ENCODE data around the gene DNM2.

DNM2 gene

DNA sequence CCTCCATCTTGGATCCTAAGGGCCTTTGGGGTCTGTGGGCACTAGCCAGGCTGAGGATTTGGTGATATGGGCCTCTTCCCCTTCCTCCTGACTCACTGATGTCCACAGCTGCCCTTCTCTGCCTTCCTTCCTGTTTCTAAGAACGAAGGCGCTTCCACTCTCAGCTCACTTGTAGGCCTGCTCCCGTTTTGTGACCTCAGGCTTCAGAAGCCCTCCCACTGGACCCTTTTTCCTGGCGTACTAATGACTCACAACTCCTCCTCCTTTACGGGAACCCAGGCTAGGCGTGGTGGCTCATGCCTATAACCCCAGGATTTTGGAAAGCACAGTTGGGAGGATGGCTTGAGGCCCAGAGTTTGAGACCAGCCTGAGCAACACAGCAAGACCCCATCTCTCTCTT is 62.5 kb downstream of the DNM2 start:
- DNase-seq (ENCODE audit: low spot score) = no peak

DNA sequence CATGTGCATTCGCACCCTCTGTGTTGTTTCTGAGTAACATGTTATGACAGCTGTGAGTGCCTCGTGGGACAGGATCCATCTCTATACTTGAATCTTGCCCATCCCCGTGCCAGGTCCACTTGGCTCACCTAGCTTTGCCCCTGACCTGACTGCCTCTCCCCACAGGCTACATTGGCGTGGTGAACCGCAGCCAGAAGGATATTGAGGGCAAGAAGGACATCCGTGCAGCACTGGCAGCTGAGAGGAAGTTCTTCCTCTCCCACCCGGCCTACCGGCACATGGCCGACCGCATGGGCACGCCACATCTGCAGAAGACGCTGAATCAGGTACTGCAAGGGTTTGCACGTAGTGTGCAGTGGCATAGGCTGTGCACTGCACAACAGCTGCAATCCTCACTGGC is 64.9 kb downstream of the DNM2 start:
- DNase-seq (ENCODE audit: low spot score) = no peak

DNA sequence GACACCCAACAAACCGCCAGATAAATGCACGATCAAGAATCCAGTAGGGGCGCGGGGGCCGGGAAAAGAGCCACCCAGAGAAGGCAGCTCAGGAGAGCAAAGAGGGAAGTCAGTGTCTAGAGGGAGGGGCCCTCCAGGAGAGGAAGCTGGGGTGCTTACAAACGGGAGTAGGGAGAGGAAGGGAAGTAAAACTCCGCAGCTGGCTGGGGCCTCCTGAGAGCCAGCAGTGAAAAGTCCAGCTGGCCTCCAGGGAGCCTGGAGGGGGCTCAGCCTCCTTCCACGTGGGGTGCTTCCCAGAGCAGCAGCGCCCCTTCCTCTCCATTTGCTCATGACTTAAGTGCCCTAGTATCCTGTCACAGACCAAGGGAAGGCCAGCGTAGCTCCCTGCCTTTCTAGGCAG is 66.4 kb downstream of the DNM2 start:
- no peak for DNase-seq (ENCODE audit: low spot score)

DNA sequence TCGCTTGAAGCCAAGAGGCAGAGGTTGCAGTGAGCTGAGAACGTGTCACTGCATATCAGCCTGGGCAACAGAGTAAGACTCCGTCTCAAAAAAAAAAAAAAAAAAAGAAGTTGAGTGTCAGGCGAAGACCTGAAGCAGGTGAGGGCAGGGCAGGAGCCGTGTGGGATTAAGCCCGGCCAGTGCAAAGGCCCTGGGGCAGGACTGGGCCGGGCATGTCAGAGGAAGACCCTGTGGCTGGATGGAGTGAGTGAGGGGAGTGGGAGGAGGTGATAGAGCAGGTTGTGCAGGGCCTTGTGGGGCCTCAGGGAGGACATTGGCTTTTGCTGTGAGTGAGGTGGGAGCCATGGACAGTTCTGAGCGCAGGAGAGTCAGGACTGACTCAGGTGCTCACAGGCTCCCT is 70.3 kb downstream of the DNM2 start:
- no peak for DNase-seq (ENCODE audit: low spot score)

DNA sequence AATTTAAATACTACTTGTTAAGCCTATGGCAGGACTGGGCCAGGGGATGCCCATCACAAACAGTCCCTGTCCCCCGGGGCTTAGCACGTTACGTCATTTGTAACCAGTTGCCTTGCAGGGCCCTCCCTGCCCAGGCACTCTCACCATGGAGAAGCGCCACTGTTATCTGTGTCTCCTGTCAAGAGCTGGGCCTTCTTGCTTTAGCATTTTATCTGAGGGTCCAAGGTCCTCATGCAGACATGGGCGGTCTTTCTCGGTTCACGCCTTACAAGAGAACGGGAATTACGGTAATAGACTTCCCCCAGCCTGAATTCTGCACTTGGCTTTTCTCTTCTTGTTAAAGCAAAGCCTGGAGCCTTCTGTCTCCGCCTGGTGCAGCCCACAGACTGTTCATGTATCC is 72.0 kb downstream of the DNM2 start:
- DNase-seq (ENCODE audit: low spot score) = no peak

DNA sequence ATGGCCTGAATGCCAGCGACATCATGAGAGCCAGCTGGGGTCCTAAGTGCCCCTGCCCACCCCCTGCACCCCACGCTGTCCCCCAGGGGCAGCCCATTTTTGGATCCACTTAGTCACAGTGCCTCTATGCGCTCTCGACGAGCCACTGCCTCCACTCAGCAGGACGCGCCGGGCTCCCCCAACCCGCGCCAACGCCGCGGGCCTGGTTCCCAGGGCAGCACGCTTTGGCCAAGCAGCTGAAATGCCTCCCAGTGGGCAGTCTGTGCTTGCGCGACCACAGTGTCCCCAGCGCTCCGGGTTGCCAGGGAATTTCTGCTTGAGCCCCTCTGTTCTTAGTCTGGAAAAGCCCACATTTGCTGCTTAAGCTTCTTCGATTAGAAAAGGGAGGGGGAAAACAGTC is 78.8 kb downstream of the DNM2 start:
- DNase-seq (ENCODE audit: low spot score) = no peak

DNA sequence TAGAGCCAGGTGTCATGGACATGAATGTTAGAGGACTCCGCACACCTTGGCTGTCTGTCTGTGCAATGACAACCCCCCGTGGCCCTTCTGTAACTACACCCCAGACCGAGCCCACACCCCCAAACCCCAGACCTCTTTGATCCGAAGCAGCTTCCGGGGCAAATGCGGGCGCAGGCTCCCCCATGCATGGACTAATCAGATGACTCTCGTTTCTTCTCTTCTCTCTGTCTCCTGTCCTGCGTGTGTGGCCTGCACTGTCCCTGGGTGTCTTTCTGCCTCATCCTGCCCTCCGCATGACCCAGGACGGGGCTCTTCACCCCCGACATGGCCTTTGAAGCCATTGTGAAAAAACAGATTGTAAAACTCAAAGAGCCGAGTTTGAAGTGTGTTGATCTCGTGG is 79.2 kb downstream of the DNM2 start:
- DNase-seq (ENCODE audit: low spot score) = no peak

DNA sequence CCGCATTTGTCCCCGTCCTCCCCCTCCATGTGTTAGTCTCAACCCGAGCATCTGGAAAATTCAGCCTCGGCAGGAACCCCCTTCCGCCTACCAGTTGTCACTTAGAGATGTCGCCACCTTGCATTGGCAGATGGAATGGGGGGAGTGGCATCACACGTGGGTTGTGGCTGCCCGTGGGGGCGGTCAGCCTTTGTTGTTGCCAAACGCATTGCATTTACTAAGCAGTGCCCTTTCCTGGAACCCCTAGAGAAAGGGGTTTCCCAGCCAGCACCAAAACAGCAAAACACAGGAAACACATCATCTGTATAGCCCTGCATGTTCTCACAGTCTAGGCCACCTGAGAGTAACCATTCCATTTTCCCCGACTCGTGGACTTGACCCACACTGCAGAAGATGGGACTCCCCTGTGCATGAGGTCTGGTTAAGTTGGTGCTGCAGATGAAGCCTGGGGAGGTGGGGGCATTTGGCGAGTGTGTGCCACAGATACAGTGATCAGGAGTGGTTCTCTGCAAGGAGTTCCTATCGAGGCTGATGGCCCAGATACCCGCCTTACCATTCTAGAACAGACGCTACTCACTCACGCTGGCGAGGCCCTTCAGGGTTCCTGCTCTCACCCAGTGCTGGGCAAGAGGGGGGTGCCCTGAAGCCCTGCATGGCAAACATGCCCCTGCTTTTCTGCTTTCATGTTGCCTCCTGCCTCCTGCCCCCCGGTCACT is 79.8 kb downstream of the DNM2 start:
- DNase-seq (ENCODE audit: low spot score) = no peak

DNA sequence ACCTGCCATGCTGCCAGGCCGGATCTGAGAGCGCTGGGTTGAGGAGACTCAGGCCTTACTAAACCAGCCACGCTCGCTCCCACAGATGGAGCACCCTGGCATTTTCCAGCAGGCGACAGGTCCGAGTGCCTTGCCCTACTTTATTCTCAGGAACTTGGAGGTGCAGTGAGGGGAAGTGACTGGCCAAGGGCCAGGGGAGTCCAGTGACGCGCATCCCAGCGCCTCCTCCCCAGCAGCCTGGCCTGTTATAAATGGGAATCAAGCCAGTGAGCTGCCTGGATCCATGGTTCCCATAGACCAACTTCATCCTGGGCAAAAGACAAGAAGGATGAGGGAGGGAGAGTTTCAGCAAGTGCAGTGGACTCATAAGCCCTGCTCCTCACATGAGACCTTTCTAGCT is 82.6 kb downstream of the DNM2 start:
- DNase-seq (ENCODE audit: low spot score) = no peak

DNA sequence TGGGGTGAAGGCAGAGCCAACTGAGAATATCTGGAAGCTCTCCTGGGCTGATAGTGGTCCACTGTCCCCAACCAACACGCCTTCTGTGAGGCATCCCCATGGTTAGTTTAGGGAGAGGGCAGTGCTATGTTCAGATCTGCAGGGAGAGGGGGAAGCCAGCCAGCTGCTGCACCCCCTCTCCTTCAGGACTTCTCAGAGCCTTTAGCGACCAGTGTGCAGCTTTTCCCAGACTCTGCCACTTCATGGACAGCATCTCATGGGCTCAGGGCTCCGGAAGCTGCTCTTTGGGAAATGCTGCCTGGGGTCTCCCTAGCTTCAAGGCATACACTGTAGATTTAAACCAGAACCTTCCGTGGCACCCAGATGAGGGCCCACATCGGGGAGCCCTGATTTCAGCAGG is 84.6 kb downstream of the DNM2 start:
- no peak for DNase-seq (ENCODE audit: low spot score)

DNA sequence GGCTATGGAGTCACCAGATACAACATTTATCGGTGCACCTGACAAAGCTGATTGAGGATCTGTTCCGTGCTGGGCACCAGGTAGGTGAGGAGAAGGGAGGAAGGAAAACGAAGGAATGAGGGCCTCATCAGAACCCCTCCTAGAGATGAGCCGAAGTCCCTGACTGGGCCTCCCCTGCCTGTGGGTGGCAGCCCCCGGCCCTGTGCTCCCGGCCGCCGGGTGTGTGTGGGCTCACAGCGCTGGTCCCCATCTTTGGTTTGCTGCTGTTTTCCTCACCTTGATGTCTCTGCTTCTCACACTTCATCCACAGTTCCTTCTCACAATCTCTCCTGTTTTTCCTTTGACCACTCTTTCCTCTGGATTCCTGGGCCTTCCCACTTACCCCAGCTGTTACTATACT is 85.4 kb downstream of the DNM2 start:
- DNase-seq (ENCODE audit: low spot score) = no peak

DNA sequence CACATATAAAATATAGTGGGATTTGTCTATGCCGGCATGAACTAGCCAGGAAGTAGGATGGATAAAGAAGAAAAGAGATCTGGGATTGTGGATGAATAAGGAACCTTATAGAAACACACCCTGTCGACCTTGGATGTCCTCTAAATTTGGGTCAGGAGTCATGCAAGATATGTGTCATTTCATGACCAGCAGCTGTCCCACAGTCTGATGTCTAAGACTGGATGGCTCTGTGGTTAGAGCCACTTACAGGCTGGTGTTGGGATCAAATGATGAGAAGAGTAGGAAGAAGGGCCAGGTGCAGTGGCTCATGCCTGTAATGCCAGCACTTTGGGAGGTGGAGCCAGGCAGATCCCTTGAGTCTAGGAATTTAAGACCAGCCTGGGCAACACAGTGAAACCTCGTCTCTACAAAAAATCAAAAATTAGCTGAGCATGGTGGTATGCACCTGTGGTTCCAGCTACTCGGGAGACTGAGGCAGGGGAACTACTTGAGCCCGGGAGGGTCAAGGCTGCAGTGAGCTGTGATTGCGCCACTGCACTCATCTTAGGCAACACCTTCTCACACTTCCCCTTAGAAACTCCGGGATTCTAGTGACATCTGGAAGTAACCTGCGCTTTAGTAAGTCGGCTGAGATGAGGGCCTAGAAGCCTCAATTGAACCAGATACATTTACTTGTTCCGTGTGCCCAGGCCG is 87.3 kb downstream of the DNM2 start:
- DNase-seq (ENCODE audit: low spot score) = no peak

DNA sequence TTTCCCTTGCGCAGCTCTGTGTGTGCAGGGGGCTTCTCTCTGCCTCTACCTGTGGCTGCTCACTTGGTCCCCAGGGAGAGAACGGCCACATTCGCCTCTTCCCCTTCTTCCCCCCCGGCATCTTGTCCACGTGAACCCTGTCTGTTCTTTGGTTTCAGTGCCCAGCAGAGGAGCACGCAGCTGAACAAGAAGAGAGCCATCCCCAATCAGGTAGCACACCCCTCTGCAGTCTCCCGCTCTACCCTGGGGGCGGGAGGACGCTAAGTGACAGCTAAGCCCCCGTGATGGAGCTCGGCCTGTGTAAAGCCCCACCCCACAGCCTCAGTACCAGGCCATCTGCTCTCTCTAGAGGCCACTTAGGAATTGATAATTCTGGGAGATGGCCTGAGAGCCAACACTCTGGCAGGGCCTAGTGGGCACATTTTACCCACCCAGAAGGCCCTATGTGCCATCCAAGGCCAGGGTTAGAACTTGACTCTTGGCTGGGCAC is 87.9 kb downstream of the DNM2 start:
- no peak for DNase-seq (ENCODE audit: low spot score)

DNA sequence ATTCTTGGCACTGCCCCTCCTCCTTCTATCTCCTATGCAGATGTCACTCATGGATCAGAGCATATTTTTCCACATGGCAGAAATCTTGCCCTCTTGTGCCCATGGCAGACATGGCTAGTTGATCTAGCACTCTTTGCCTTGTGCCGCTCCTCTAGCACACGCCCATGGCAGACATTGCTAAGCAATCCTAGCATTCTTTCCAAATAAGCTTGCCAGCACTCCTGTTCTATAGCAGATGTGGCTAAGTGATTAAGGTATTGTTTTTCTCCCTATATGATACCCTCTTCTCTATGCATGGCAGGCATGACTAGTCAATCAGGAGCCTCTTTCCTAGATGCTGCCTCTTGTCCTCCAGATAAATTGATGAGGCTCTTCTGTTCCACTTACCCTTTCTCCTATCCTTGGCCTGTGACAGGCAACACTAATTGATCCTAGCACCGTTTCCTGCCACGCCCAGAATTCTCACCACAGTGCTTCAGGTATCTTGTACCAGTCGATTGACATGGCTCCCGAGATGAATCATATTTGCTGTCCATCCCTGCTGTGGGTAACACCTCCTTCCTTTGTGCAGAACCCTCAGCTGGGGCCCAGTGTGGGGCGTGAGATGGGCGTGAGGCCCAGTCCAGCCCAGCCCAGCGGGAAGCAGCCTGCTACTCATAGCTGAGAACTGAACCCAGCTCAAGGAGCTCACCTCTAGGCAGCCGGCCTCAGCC is 91.2 kb downstream of the DNM2 start:
- DNase-seq (ENCODE audit: low spot score) = no peak

DNA sequence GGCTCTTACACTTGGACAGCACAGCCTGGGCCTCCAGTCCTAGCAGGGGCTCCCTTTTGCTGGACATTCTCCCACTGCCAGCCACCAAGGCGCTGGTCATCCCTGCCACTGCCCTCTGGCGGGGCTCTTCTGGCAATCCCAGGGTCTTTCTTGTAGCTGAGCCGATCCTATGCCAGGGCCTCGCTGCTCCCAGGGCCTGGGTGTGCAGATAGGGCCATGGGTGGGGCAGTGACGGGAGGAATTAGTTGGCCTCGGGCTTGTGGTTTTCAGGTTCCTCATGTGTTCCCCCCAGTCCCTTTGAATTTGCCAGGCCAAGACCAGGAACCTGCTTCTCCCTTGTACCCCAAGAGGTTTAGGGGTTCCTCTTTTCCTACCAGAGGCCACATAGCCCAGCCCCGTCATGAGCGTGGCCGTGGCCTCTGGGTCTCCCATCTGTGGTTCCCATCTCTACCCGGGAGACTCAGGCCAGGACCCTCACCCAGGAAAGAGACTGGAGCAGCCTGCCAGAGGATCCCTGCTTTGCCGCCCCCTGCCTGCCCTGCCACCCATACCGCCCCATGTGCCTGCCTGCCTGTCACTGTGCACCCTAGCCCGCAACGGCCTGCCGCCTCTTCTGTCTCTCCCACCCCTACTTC is 91.9 kb downstream of the DNM2 start:
- no peak for DNase-seq (ENCODE audit: low spot score)

DNA sequence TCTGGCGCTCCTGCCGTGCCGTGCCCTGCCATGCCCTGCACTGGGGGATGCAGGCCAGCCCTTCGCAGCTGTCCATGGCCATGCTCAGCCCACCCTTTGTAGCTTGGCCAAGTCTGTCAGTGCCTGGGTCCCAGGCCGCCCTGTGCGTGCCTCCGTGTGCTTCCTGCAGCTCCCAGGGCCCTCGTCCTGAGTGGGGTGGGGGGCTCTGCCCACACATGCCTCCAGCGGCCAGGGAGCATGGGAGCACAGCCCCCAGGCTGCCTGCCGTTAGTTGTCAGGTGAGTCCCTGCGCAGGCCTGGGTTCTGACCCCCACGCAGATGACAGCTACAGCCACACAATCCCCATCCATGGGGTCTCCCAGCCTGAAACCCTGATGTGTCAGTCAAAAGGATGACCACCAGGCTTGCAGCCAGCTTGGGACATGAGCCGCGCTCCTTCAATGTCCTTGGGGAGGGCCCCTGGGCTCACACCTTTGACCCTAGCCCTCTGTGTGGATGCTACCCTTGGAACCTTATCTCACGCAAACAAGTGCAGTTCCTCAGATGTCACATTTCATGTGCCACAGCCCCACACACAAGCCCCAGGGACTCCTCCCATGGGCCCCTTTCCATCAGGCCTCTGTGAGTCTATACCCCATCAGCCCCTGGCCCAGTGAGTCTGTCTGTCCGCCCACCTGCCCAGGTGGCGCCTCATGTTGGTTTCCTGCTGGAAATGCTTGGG is 93.7 kb downstream of the DNM2 start:
- no peak for DNase-seq (ENCODE audit: low spot score)

DNA sequence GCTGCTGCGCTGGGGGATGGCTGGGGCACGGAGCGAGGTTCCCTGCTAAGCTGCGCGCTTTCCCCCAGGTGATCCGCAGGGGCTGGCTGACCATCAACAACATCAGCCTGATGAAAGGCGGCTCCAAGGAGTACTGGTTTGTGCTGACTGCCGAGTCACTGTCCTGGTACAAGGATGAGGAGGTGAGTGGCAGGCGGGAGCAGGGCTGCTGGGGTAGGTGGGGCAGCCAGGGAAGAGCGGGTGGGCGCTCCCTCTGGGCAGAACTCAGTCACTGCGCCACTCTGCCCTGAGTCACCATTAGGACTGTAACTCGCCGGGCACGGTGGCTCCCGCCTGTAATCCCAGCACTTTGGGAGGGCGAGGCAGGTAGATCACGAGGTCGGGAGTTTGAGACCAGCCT is 94.3 kb downstream of the DNM2 start:
- DNase-seq (ENCODE audit: low spot score) = no peak

DNA sequence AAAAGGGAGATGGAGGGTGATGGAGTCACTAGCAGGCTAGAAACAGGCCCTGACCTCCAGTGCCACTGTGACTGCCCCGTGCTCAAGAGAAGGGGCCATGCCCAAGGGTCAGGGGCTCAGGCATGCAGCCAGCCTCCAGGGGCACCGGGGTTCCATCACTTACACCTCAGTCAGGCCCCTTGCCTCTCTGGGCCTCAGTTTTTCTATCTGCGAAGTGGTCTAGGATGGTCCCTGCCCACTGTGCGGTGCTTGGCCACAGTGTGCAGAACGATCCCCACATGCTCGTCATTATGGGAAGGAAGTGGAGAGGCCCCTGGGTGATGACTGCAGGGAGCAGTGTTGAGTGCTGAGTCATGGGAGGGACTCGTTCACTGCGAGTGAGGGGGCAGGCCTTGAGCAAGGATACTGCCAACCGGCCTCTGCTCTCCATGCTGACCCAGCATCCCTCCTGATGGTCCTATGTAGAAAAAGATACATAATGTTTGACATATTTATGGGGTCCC is 95.1 kb downstream of the DNM2 start:
- no peak for DNase-seq (ENCODE audit: low spot score)

DNA sequence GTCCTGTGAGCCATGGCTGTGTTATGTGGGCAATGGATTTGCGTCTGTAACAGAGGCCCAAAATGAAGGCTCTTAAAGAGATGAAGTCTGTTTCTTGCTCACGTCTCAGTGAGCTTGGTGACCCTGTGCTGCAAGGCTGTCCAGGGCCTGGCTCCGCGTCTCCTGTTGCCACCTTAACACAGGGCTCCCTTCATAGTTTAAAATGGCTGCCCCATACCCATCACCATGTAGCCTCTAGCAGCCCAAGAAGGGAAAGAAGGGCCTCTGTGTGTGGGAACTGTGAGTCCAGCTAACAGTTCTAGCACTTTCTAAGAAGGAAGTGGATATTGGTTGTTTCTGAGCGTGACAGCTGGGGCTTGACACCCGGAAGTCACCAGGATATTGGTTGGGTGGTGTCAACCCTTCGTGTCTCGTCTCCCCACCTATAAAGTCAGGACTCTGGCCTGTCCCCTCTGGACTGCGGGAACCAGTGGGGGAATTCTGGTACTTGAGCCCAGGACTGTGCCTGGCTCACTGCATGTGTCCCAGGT is 97.2 kb downstream of the DNM2 start:
- no peak for DNase-seq (ENCODE audit: low spot score)

DNA sequence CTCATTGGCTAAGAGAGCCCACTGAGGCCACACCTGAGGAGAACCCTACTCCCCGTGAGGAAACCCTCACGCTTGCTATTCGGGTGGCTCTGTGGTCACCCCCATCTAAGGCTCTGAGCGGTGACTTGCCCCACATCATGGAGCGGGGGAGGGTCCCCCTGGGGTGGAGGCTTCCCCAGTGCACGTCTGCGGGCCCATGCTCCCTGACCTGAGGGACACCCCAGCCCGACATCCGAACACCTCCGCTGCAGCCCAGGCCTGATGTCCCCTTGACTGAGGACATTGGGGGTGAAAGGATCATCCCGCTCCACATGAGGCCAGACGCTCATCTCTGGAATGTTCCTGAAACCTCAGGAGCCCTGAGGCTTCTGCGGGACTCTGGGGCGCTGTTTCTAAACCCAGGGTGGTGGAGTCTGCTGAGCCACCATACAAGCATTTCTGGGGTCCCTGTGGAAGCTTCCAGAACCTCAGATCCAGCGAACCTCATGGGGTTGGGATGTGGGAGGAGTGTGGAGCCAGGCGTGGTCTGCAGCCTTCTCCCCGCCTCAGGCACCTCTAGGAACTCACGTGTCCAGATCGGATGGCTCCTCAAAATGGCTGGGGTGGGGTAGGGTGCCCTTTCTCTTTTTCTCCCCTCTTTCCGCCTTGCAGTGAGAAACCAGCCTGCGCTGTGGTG is 98.2 kb downstream of the DNM2 start:
- no peak for DNase-seq (ENCODE audit: low spot score)

DNA sequence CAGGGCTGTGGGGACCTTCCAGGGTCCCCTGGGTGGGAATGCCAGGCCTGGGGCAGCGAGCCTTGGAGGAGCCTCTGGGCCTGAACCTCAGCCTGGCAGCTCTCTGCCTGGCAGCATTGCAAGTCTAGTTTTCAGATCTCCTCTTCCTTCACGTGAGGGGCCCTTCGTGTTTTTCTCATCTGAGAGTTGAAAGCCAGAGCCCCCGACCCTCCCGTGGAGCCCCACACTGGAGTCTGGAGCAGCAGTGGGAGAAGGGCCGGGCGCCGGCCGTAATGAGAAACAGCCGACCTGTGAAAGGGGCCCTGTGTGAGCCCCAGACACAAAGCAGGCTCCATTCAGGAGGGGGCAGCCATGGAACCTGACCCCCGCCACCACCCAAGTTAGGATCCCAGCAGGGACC is 98.8 kb downstream of the DNM2 start:
- no peak for DNase-seq (ENCODE audit: low spot score)
